ENCODE results near the gene ZFYVE28.

ZFYVE28 gene

DNA sequence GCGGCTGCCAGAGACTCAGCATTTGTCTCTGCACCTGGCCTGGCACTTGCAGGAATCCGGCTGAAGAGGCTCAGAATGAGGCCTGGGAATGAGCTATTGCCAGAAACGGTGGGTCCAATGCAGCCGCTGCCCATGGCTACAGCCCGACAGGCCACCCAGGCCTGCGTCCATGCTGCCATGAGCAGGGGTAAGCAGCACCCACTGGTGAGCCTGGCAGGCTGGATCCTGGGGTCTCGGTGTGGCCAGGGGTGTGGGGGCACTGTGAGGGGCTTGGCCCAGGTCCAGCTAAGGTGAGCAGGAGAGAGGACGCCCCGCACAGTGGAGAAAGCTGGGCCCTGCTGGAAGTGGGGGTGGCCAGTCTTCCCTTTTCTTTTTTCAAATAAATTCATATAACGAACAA, 96.2 kb downstream of the ZFYVE28 start:
- no peak for DNase-seq (ENCODE audit: low read depth, low spot score)
- TF ChIP-seq, protein P1, sequence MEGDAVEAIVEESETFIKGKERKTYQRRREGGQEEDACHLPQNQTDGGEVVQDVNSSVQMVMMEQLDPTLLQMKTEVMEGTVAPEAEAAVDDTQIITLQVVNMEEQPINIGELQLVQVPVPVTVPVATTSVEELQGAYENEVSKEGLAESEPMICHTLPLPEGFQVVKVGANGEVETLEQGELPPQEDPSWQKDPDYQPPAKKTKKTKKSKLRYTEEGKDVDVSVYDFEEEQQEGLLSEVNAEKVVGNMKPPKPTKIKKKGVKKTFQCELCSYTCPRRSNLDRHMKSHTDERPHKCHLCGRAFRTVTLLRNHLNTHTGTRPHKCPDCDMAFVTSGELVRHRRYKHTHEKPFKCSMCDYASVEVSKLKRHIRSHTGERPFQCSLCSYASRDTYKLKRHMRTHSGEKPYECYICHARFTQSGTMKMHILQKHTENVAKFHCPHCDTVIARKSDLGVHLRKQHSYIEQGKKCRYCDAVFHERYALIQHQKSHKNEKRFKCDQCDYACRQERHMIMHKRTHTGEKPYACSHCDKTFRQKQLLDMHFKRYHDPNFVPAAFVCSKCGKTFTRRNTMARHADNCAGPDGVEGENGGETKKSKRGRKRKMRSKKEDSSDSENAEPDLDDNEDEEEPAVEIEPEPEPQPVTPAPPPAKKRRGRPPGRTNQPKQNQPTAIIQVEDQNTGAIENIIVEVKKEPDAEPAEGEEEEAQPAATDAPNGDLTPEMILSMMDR (IDR thresholded peaks at IDR 0.05; ENCODE audit: insufficient read depth, low read length, missing control alignments): no peak
- CTCF ChIA-PET: no interaction called here
- no peak overlapping the region for H3K4me3 ChIP-seq (ENCODE audit: low read depth, low read length)
- POLR2A ChIA-PET: no interaction called here

DNA sequence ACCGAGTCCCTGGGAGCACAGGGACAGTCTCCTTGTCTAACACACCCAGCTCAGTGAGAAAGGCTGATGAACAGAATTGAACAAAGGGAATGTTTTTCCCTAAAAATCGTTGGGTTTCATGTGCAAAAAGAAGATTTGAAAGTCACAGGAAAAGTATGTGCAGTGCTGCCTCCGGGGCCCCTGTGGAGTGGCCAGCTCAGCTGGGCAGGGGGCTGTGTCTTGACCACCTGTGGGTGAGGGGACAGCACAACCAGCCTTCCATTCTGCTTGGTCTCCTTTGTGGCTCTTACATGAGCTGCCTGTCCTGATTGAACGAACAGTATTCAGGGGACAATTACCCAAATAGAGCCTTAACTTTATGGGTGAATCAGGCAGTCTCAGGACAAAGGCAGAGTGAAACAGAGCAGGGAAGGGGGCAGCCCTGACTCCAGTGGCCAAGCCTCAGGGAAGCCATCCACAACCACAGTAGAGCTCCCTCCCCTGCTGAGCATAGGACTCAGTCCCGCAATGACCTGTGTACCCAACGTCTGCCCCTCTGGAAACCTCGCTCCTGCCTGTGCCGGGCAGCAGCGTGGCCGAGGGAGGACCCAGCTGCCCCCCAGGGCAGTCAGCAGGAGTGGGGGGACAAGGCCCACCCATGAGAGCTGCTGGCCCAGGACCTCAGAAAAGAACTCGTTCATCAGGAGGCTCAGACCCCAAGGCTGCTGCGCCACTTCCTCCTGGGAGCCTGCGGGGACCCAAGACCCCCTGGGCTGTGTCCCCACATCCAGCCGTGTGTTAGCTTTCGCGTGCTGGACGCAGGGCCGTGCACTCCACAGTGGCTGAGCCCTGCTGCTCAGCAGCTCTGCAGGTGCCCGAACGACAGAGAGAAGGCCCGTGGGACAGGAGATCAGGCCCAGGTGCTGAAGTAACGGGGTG, 96.9 kb downstream of the ZFYVE28 start:
- DNase-seq (ENCODE audit: low read depth, low spot score): no peak
- POLR2A ChIA-PET: no interaction called here

DNA sequence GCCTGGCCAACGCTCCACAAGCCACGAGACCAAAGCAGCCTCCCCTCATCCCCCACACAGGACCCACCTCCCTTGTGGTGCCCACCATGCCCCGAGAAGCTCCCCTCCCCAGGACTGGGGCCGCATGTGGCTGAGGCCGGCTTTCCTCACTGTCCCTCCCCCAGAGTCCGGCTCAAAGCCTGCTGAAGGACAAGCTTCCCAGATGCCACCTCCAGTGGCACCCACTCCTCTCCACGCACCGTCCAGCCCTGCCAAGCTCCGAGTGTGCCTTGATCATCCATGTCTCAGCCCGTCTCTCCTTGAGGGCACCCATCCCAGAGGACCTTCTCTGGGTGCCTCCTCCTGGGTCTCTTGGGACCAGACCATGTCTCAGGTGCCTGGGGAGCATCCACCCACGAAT, 97.7 kb downstream of the ZFYVE28 start:
- DNase-seq (ENCODE audit: low read depth, low spot score): no peak
- H3K4me3 ChIP-seq (ENCODE audit: low read depth, low read length): no peak overlapping the region
- CTCF ChIA-PET: interaction anchor here (1.1 kb wide), 1 partner anchor 13 kb away, joined by 3 read pairs; no protein-coding TSS in a partner anchor
- POLR2A ChIA-PET: no interaction called here
- TF ChIP-seq, protein P1 (IDR thresholded peaks at IDR 0.05; ENCODE audit: insufficient read depth, low read length, missing control alignments): no peak

More for the DNA sequence above, 96.9 kb downstream of the ZFYVE28 start:
- CTCF ChIA-PET: interaction anchor here (1.1 kb wide), 1 partner anchor 14 kb away, joined by 3 read pairs; no protein-coding TSS in a partner anchor
- TF ChIP-seq, protein P1 (IDR thresholded peaks at IDR 0.05; ENCODE audit: insufficient read depth, low read length, missing control alignments): no peak
- no peak overlapping the region for H3K4me3 ChIP-seq (ENCODE audit: low read depth, low read length)

DNA sequence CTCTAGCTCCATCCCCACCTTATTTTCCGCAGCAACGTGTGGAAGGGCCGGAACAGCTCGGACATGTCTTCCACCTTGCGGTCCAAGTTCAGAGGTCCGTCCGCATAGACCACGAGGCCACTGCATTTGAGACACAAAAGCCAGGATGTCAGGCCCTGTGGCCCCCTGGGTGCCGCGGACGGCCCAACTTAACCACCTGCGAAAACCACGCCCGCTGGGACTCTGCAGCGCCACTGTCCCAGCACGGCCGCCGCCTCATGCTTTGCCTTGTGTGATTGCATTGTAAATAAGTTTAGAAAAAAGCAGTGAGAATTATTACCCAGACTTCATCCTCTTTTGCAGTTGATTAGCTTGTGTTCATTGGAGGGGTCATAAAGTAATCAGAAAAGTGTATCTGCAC, 98.3 kb downstream of the ZFYVE28 start:
- CTCF ChIA-PET: no interaction called here

DNA sequence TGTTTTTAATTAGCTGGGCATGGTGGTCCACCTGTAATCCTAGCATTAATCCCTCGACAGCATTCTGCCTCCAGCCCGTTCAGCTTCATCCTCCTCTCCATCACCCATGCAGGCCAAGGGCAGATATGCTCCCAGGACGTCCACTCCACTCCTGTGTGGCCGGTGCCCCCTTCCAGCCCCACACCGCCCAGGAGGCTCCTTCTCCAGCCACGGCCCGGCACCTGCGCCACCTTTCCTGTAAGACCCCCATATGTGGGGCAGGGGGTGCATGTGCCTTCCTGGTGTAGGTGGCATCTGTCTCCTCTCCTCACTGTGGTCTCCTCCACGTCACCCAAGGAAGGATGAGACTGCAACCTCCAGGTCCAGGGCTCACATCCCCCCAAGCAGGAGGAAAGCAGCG, 99.6 kb downstream of the ZFYVE28 start:
- H3K4me3 ChIP-seq (ENCODE audit: low read depth, low read length): no peak overlapping the region
- ChIA-PET POLR2A (no interaction called here), CTCF (no interaction called here)
- no peak for DNase-seq (ENCODE audit: low read depth, low spot score)
- TF ChIP-seq, protein P1 (IDR thresholded peaks at IDR 0.05; ENCODE audit: insufficient read depth, low read length, missing control alignments): no peak

More for the DNA sequence above, 98.3 kb downstream of the ZFYVE28 start:
- DNase-seq (ENCODE audit: low read depth, low spot score): no peak
- TF ChIP-seq, protein P1 (IDR thresholded peaks at IDR 0.05; ENCODE audit: insufficient read depth, low read length, missing control alignments): no peak
- no peak overlapping the region for H3K4me3 ChIP-seq (ENCODE audit: low read depth, low read length)
- POLR2A ChIA-PET: no interaction called here

DNA sequence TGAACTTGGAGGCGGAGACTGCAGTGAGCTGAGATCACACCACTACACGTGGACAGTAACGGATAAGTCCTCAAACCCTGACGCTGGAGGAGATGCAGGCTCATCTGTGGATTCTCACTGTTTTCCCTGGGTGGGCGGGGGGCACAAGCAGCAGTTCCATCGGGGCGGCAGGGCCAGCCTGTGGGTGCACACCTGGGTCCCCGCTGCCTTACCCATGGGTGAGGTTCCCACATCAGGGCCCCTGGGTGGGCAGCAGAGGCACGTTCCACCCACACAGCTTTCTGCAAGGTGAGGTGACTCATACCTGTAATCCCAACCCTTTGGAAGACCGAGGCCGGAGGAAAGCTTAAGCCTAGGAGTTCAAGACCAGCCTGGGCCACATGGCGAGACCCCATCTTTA, 100.0 kb downstream of the ZFYVE28 start:
- ChIA-PET CTCF (no interaction called here), POLR2A (no interaction called here)
- TF ChIP-seq, protein P1 (IDR thresholded peaks at IDR 0.05; ENCODE audit: insufficient read depth, low read length, missing control alignments): no peak
- DNase-seq (ENCODE audit: low read depth, low spot score): no peak
- H3K4me3 ChIP-seq (ENCODE audit: low read depth, low read length): no peak overlapping the region
